ENCODE results near the gene SFXN2.

- TF ChIP-seq CTCF (IDR thresholded peaks at IDR 0.05) (no peak), POLR2A (IDR thresholded peaks at IDR 0.05) (no peak)
Measured at GRCh38 chr10:102791754-102792395, 77.4 kb downstream of the SFXN2 start.

Measured in tibial nerve (tissue), 3 donors.